ENCODE data around the gene INO80.

Gene INO80

DNA sequence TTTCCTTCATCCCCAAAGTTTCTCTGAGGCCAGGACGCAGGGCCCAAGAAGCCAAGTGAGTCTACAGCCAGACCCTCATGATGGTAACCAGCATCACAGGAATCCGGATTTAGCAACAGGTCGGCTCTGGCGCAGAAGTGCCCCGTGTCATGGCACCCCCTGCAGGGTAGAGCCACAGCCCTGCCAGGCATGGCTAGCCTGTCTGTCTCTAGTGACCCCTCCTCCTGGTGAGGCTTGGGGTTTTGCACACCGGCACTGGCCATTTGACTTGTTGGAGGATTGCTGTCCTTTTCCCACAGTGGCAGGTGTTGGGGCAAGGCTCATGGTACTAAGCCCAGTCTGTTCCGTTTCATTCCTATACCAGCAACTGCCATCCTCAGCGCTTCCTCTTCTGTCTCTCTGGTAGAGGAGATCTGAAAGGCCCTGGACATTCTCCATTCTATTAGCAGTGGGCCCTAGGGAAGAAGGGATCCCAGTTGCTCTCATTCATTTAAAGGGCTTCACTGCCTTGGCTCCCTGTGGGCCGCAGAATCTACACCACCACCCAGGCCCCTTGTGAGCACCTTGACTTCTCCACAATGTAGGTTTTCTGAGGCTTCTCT is 172.2 kb downstream of the INO80 start:
- H3K4me3 ChIP-seq (ENCODE audit: low read depth in 1 of 2, low read length in 1 of 2): no peak overlapping the region
- no peaks in the 10 kb centered on the region for H3K36me3 ChIP-seq
- H3K9me3 ChIP-seq: no peaks in the 10 kb centered on the region
- H3K27me3 ChIP-seq: peaks cover 40% of the 10 kb centered on the region
- H3K4me1 ChIP-seq (ENCODE audit: control insufficient read depth in 1 of 2, insufficient read depth in 1 of 2, low read depth in 1 of 2, low read length in 1 of 2): peaks cover 26 to 28% of the 10 kb centered on the region in 2 experiments
- TF ChIP-seq CTCF (IDR thresholded peaks at IDR 0.05): no peak
- no peak overlapping the region for H3K27ac ChIP-seq

GRCh38 chr15:40942878-40943277 is 173.2 kb downstream of the INO80 start:
- Histone ChIP-seq H3K4me1 (ENCODE audit: control insufficient read depth in 1 of 2, insufficient read depth in 1 of 2, low read depth in 1 of 2, low read length in 1 of 2) (peaks cover 26 to 28% of the 10 kb centered on the region in 2 experiments), H3K27me3 (peaks cover 40% of the 10 kb centered on the region), H3K9me3 (no peaks in the 10 kb centered on the region), H3K27ac (no peak overlapping the region), H3K4me3 (ENCODE audit: low read depth in 1 of 2, low read length in 1 of 2) (peak overlapping the region; percentile 78 to 86), H3K36me3 (no peaks in the 10 kb centered on the region)
- TF ChIP-seq CTCF (IDR thresholded peaks at IDR 0.05): no peak

DNA sequence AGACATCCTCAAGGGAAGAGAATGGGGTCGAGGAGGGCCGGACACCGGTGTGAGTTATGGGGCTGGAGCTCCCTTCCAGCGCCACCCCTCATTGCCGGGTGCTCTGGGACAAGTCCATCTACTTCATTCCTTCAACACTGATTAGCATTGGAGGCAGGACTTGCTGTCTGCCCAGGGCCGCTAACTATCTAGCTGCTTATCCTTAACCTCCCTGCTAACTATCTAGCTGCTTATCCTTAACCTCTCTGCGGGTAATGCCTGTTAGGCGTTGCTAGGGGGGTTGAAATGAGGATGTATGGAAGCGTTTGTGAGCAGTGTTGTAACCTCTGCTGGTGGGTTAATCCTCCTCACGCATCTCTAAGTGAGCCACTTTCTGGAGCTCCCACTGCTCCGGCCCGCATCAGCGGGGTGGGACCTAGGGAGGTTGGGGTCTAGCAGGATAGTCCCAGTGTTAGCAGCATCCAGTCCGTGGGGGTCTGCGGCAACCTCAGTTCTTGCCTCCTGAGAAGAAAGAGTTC is 173.7 kb downstream of the INO80 start:
- no peak for TF ChIP-seq CTCF (IDR thresholded peaks at IDR 0.05)
- Histone ChIP-seq H3K4me3 (ENCODE audit: low read depth in 1 of 2, low read length in 1 of 2) (peak overlapping the region; percentile 78 to 86), H3K27ac (peak overlapping the region; percentile 69), H3K36me3 (no peaks in the 10 kb centered on the region), H3K27me3 (peaks cover 40% of the 10 kb centered on the region), H3K9me3 (no peaks in the 10 kb centered on the region), H3K4me1 (ENCODE audit: control insufficient read depth in 1 of 2, insufficient read depth in 1 of 2, low read depth in 1 of 2, low read length in 1 of 2) (peaks cover 26 to 28% of the 10 kb centered on the region in 2 experiments)

DNA sequence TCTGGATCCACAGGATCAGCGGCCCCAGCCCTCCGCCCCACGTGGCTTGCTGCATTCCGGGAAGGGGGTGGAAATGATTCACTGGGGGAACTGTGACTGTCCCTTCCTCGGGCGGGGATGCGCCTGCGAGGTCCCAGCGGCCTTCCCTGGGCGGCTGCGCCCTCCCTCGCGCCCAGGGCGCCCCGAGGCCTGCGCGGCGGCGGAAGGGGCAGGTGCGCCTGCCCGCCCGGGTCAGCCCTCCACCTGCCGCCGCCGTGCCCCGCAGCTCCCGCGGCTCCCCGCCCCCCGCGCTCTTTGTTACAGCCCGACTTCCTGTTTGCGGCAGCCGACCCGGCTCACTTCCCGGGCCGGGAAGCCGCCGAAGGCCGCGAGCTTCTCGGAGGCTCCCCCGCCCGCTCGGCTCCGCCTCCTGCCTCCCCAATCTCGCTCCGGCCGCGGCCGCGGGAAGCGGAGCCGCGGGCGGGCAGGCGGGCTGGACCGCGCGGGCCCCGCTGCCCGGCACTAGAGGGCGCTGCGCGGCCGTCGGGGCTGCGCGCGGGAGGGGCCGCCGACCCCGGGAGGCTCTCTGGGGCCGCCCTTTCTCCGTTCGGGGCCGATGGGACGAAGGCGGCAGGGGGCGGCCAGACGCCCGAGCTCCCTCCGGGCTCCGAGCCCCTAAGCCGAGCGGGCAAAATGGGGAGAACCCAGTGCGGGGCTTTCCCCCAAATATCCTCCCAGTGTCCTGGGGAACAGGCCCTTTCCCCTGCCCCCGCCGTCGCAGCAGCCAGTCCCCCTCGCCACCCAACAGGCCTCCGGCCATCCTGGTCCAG is 174.3 kb downstream of the INO80 start:
- Histone ChIP-seq H3K27ac (peak overlapping the region; percentile 69), H3K27me3 (peaks cover 40% of the 10 kb centered on the region), H3K4me1 (ENCODE audit: control insufficient read depth in 1 of 2, insufficient read depth in 1 of 2, low read depth in 1 of 2, low read length in 1 of 2) (peaks cover 26 to 28% of the 10 kb centered on the region in 2 experiments), H3K4me3 (ENCODE audit: low read depth in 1 of 2, low read length in 1 of 2) (peak overlapping the region; percentile 78 to 86), H3K9me3 (no peaks in the 10 kb centered on the region), H3K36me3 (no peaks in the 10 kb centered on the region)
- peak; percentile 80 for TF ChIP-seq CTCF (IDR thresholded peaks at IDR 0.05)

DNA sequence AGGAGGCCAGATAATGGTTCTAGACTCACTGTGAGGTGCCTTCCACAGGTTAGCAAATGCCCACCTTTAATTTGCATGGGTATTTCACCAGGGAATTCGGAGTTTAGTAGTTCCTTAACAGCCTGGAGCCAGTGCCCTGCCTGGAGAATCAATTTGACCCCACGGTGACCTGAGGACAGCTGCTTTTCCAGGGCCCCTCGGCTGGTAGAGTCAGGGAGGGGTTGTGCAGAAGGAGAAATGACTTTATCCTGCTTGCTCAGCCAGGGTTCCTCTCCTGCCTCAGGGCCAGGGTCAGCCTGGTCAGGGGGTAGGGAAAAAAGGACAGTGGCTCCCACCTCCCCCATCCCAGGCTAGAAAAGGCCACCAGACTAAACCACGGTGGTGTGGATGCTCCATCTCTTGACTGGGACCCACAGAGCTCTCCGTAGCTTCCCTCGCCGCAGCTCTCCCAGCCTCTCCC is 175.0 kb downstream of the INO80 start:
- Histone ChIP-seq H3K27me3 (peaks cover 40% of the 10 kb centered on the region), H3K4me1 (ENCODE audit: control insufficient read depth in 1 of 2, insufficient read depth in 1 of 2, low read depth in 1 of 2, low read length in 1 of 2) (peaks cover 26 to 28% of the 10 kb centered on the region in 2 experiments), H3K4me3 (ENCODE audit: low read depth in 1 of 2, low read length in 1 of 2) (peak overlapping the region; percentile 78 to 86), H3K36me3 (no peaks in the 10 kb centered on the region), H3K9me3 (no peaks in the 10 kb centered on the region), H3K27ac (peak overlapping the region; percentile 69)
- no peak for TF ChIP-seq CTCF (IDR thresholded peaks at IDR 0.05)
